CD14-positive monocyte (primary cell): ENCODE results near the gene M6PR. TPM values are rescaled to one million over a fixed set of nuclear protein-coding genes. Genes with fewer than 3 reads are reported as not detected.

Experiments
- DNase-seq, 3 donors: peaks; one replicate each; pipeline ENCODE4 v3.0.0-alpha.2; 2011 to 2022
- H2AFZ ChIP-seq: 2 replicates; pipeline ENCODE4 v1.6.0; 2012; ENCODE audit warnings: mild to moderate bottlenecking, low read depth, low read length, inconsistent platforms; ENCODE audit not compliant: insufficient read depth, poor library complexity, severe bottlenecking
- H3K27ac ChIP-seq, 2 donors: 1 replicate in 1 of 2; 2 replicates in 1 of 2; pipeline ENCODE4 v1.5.1; 2012 to 2013; ENCODE audit warnings: low read length in 2 of 2, control low read depth in 1 of 2, inconsistent platforms in 1 of 2, low read depth in 1 of 2, mild to moderate bottlenecking in 1 of 2
- H3K27me3 ChIP-seq, 2 donors: one replicate each; pipeline versions ENCODE4 v1.6.0 to v1.6.1; 2011 to 2013; ENCODE audit warnings: low read length in 2 of 2; ENCODE audit not compliant: control insufficient read depth in 2 of 2, insufficient read depth in 2 of 2
- H3K36me3 ChIP-seq, 2 donors: replicated peaks in 1 of 2; 1 replicate in 1 of 2; 2 replicates in 1 of 2; pipeline versions ENCODE4 v1.5.1 to v1.6.1; 2012 to 2013; ENCODE audit warnings: low read length in 2 of 2, control low read depth in 1 of 2, inconsistent platforms in 1 of 2, mild to moderate bottlenecking in 1 of 2; ENCODE audit not compliant: insufficient read depth in 2 of 2, control insufficient read depth in 1 of 2
- H3K4me1 ChIP-seq, 2 donors: 1 replicate in 1 of 2; 2 replicates in 1 of 2; pipeline versions ENCODE4 v1.5.1 to v1.6.1; 2012 to 2013; ENCODE audit warnings: low read length in 2 of 2, control low read depth in 1 of 2, inconsistent platforms in 1 of 2, mild to moderate bottlenecking in 1 of 2, moderate library complexity in 1 of 2; ENCODE audit not compliant: insufficient read depth in 2 of 2, control insufficient read depth in 1 of 2
- H3K4me2 ChIP-seq: replicated peaks from 2 replicates; pipeline ENCODE3; 2012; ENCODE audit warnings: low read length, moderate library complexity, mild to moderate bottlenecking; ENCODE audit not compliant: poor library complexity, severe bottlenecking; ENCODE audit errors: extremely low read depth
- H3K4me3 ChIP-seq, 3 experiments: fragments of 200-600 bp in 1 of 3; sonication (generic) in 1 of 3; replicated peaks in 1 of 3; 1 replicate in 2 of 3; 2 replicates in 1 of 3; pipeline ENCODE4 v1.5.1; 2011 to 2013; ENCODE audit warnings: low read length in 3 of 3, mild to moderate bottlenecking in 3 of 3, control low read depth in 2 of 3, low read depth in 2 of 3, inconsistent platforms in 1 of 3, moderate library complexity in 1 of 3
- H3K79me2 ChIP-seq: 2 replicates; pipeline ENCODE4 v1.6.0; 2012; ENCODE audit warnings: mild to moderate bottlenecking, control low read depth, inconsistent platforms, low read length, moderate library complexity; ENCODE audit not compliant: insufficient read depth
- H3K9ac ChIP-seq: 2 replicates; pipeline ENCODE4 v1.6.0; 2017; ENCODE audit warnings: low read length, mild to moderate bottlenecking; ENCODE audit not compliant: insufficient read depth, poor library complexity, severe bottlenecking
- H3K9me3 ChIP-seq, 2 donors: replicated peaks in 1 of 2; 1 replicate in 1 of 2; 2 replicates in 1 of 2; pipeline versions ENCODE4 v1.5.1 to v1.6.1; 2012 to 2013; ENCODE audit warnings: low read length in 2 of 2, control low read depth in 1 of 2; ENCODE audit not compliant: control insufficient read depth in 1 of 2, insufficient read depth in 1 of 2
- H4K20me1 ChIP-seq: 2 replicates; pipeline ENCODE4 v1.6.0; 2012; ENCODE audit warnings: mild to moderate bottlenecking, low read length, control low read depth, moderate library complexity; ENCODE audit not compliant: insufficient read depth
- H3K27ac Mint-ChIP-seq, 7 donors: one replicate each; pipeline ENCODE4 v1.8.0; 2020; ENCODE audit warnings: mild to moderate bottlenecking in 7 of 7, mixed read lengths in 7 of 7, moderate library complexity in 6 of 7, inconsistent platforms in 2 of 7
- H3K27me3 Mint-ChIP-seq, 3 donors: one replicate each; pipeline ENCODE4 v1.8.0; 2021 to 2022; ENCODE audit warnings: low read depth in 3 of 3, mild to moderate bottlenecking in 3 of 3, mixed read lengths in 3 of 3, moderate library complexity in 3 of 3, inconsistent platforms in 1 of 3
- H3K36me3 Mint-ChIP-seq, 2 donors: one replicate each; pipeline ENCODE4 v1.8.0; 2020; ENCODE audit warnings: mixed read lengths in 2 of 2, inconsistent platforms in 1 of 2, mild to moderate bottlenecking in 1 of 2
- H3K4me1 Mint-ChIP-seq: one replicate; pipeline ENCODE4 v1.8.0; 2020; ENCODE audit warnings: mild to moderate bottlenecking, mixed read lengths
- H3K4me3 Mint-ChIP-seq, 2 donors: one replicate each; pipeline ENCODE4 v1.8.0; 2020; ENCODE audit warnings: mild to moderate bottlenecking in 2 of 2, mixed read lengths in 2 of 2, moderate library complexity in 1 of 2
- H3K9me3 Mint-ChIP-seq, 7 donors: one replicate each; pipeline ENCODE4 v1.8.0; 2020 to 2022; ENCODE audit warnings: mixed read lengths in 7 of 7, mild to moderate bottlenecking in 6 of 7, moderate library complexity in 6 of 7, inconsistent platforms in 2 of 7
- CTCF ChIP-seq: fragments of 200-600 bp; IDR thresholded peaks from one replicate; pipeline ENCODE4 v1.8.0; 2022; ENCODE audit warnings: antibody characterized with exemption, mild to moderate bottlenecking
- WGBS: methylation state at CpG from one replicate; pipeline ENCODE4 v1.1.5; 2013; ENCODE audit warnings: missing lambda C conversion rate; ENCODE audit not compliant: insufficient coverage; 5-methylcytosine and 5-hydroxymethylcytosine counted together
- intact Hi-C, 2 donors: fragments of 100-400 bp; cut with micrococcal nuclease; formaldehyde crosslinking; loops; one replicate each; pipeline versions ENCODE4 v1.15.0 to v1.15.1; 2023
- polyA plus RNA-seq, 3 donors: library from polyadenylated mRNA; depleted of rRNA in 1 of 3; unstranded in 2 of 3; stranded (reverse) in 1 of 3; fragments of 300-500 nt in 2 of 3; fragments of >200 nt in 1 of 3; fragmentation: Illumina TruSeq in 2 of 3; gene quantifications; 1 replicate in 2 of 3; 2 replicates in 1 of 3; pipeline ENCODE4 v1.2.3, GENCODE V29; 2012 to 2021

The M6PR gene
- polyA plus RNA-seq, 3 donors, result 158 to 285 (median 268) TPM

GRCh38 chr12:8917751-8918150 is 31.7 kb downstream of the M6PR start:
- intact Hi-C loops, result no loop called here

GRCh38 chr12:8917031-8917430 is 32.4 kb downstream of the M6PR start:
- Histone ChIP-seq H3K9ac (no peak overlapping the region), H3K4me1 (peaks cover 12 to 19% of the 10 kb centered on the region in 2 donors), H4K20me1 (no peaks in the 10 kb centered on the region), H3K4me2 (no peak overlapping the region), H3K9me3 (no peaks in the 10 kb centered on the region), H3K27me3 (peaks cover 0 to 5% of the 10 kb centered on the region in 2 donors), H3K27ac (no peak overlapping the region), H3K36me3 (no peaks in the 10 kb centered on the region), H3K4me3 (no peak overlapping the region), H3K79me2 (no peaks in the 10 kb centered on the region), H2AFZ (no peak overlapping the region)
- intact Hi-C loops, result no loop called here
- Mint-ChIP-seq H3K4me3 (no peak overlapping the region), H3K27ac (no peak overlapping the region), H3K27me3 (peaks cover 0 to 2% (median 2%) of the 10 kb centered on the region in 3 donors), H3K9me3 (no peaks in the 10 kb centered on the region), H3K4me1 (peaks cover 8% of the 10 kb centered on the region), H3K36me3 (peaks cover 0 to 3% of the 10 kb centered on the region in 2 donors)
- DNase-seq, result no peak
- TF ChIP-seq CTCF, result no peak
- 94% methylated on average over 2 of the region's 3 CpGs for WGBS

More at GRCh38 chr12:8917751-8918150, 31.7 kb downstream of the M6PR start:
- no peaks in the 10 kb centered on the region for H3K9me3 Mint-ChIP-seq
- Histone ChIP-seq H2AFZ (no peak overlapping the region), H3K36me3 (no peaks in the 10 kb centered on the region), H3K9me3 (no peaks in the 10 kb centered on the region), H3K4me3 (no peak overlapping the region), H4K20me1 (no peaks in the 10 kb centered on the region), H3K4me2 (no peak overlapping the region), H3K27ac (no peak overlapping the region), H3K27me3 (peaks cover 0 to 5% of the 10 kb centered on the region in 2 donors), H3K9ac (no peak overlapping the region), H3K4me1 (peaks cover 12 to 19% of the 10 kb centered on the region in 2 donors), H3K79me2 (no peaks in the 10 kb centered on the region)
- H3K36me3 Mint-ChIP-seq, result peaks cover 0 to 3% of the 10 kb centered on the region in 2 donors
- TF ChIP-seq CTCF, result no peak
- DNase-seq, result no peak
- peaks cover 0 to 2% (median 2%) of the 10 kb centered on the region in 3 donors for H3K27me3 Mint-ChIP-seq
- H3K4me3 Mint-ChIP-seq, result no peak overlapping the region
- peaks cover 8% of the 10 kb centered on the region for H3K4me1 Mint-ChIP-seq
- 80% methylated on average over 1 of the region's 1 CpG for WGBS
- no peak overlapping the region for H3K27ac Mint-ChIP-seq
